T47D (cell line): Measurements from ENCODE around the gene AKAP12.
"Not testable (repeated sequence)": the region's sequence is repeated elsewhere in the genome, so short reads cannot be mapped to it uniquely, and the experiment has no call there.

Experiments used
- DNase-seq, 2 experiments: peaks; one replicate each; pipeline versions ENCODE4 v3.0.0 to v3.0.0-alpha.2; 2011 to 2012; ENCODE audit warnings: low read depth in 1 of 2, low spot score in 1 of 2
- JUND ChIP-seq: IDR thresholded peaks from 2 replicates; pipeline ENCODE4 v1.6.1; 2012; ENCODE audit warnings: low read depth
- in situ Hi-C: cut with HindIII; loops from 2 replicates; pipeline ENCODE4 v1.10.0; 2016; ENCODE audit warnings: low sequenced_read_pairs, low pct_unique_long_range_greater_than_20kb

Gene AKAP12

DNA sequence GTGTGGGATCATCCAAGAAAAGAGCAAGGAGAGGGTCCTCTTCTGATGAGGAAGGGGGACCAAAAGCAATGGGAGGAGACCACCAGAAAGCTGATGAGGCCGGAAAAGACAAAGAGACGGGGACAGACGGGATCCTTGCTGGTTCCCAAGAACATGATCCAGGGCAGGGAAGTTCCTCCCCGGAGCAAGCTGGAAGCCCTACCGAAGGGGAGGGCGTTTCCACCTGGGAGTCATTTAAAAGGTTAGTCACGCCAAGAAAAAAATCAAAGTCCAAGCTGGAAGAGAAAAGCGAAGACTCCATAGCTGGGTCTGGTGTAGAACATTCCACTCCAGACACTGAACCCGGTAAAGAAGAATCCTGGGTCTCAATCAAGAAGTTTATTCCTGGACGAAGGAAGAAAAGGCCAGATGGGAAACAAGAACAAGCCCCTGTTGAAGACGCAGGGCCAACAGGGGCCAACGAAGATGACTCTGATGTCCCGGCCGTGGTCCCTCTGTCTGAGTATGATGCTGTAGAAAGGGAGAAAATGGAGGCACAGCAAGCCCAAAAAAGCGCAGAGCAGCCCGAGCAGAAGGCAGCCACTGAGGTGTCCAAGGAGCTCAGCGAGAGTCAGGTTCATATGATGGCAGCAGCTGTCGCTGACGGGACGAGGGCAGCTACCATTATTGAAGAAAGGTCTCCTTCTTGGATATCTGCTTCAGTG is 110.8 kb downstream of the AKAP12 start:
- no peak for TF ChIP-seq JUND
- no peak for DNase-seq
- in situ Hi-C loops, result no loop called here

DNA sequence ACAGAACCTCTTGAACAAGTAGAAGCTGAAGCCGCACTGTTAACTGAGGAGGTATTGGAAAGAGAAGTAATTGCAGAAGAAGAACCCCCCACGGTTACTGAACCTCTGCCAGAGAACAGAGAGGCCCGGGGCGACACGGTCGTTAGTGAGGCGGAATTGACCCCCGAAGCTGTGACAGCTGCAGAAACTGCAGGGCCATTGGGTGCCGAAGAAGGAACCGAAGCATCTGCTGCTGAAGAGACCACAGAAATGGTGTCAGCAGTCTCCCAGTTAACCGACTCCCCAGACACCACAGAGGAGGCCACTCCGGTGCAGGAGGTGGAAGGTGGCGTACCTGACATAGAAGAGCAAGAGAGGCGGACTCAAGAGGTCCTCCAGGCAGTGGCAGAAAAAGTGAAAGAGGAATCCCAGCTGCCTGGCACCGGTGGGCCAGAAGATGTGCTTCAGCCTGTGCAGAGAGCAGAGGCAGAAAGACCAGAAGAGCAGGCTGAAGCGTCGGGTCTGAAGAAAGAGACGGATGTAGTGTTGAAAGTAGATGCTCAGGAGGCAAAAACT is 111.5 kb downstream of the AKAP12 start:
- in situ Hi-C loops, result no loop called here
- no peak for TF ChIP-seq JUND
- no peak for DNase-seq

DNA sequence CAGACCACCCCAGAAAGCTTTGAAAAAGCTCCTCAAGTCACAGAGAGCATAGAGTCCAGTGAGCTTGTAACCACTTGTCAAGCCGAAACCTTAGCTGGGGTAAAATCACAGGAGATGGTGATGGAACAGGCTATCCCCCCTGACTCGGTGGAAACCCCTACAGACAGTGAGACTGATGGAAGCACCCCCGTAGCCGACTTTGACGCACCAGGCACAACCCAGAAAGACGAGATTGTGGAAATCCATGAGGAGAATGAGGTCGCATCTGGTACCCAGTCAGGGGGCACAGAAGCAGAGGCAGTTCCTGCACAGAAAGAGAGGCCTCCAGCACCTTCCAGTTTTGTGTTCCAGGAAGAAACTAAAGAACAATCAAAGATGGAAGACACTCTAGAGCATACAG is 112.0 kb downstream of the AKAP12 start:
- TF ChIP-seq JUND, result no peak
- DNase-seq, result no peak
- in situ Hi-C loops, result no loop called here

DNA sequence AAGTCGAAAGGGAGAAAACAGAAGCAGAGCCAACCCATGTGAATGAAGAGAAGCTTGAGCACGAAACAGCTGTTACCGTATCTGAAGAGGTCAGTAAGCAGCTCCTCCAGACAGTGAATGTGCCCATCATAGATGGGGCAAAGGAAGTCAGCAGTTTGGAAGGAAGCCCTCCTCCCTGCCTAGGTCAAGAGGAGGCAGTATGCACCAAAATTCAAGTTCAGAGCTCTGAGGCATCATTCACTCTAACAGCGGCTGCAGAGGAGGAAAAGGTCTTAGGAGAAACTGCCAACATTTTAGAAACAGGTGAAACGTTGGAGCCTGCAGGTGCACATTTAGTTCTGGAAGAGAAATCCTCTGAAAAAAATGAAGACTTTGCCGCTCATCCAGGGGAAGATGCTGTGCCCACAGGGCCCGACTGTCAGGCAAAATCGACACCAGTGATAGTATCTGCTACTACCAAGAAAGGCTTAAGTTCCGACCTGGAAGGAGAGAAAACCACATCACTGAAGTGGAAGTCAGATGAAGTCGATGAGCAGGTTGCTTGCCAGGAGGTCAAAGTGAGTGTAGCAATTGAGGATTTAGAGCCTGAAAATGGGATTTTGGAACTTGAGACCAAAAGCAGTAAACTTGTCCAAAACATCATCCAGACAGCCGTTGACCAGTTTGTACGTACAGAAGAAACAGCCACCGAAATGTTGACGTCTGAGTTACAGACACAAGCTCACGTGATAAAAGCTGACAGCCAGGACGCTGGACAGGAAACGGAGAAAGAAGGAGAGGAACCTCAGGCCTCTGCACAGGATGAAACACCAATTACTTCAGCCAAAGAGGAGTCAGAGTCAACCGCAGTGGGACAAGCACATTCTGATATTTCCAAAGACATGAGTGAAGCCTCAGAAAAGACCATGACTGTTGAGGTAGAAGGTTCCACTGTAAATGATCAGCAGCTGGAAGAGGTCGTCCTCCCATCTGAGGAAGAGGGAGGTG is 112.9 kb downstream of the AKAP12 start:
- DNase-seq, result no peak
- in situ Hi-C loops, result no loop called here
- TF ChIP-seq JUND, result no peak

DNA sequence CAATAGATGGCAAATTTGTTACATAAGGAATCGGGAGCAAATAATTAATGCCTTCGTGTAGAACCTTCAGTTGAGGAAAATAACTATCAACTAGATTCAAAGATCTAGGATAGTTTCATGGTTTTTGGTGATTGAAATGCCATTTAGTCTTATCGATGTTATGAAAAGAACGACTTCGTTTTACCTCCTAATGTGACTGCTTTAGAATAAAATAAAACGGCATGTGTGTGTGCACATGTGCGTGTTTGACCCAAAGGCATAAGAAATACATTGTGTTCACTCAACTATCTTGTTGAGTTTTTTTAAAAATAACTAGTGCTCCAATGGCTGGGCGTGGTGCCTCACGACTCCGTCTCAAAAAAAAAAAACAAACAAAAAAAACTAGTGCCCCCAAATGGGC is 114.0 kb downstream of the AKAP12 start:
- in situ Hi-C loops, result no loop called here
- TF ChIP-seq JUND, result no peak
- no peak for DNase-seq

DNA sequence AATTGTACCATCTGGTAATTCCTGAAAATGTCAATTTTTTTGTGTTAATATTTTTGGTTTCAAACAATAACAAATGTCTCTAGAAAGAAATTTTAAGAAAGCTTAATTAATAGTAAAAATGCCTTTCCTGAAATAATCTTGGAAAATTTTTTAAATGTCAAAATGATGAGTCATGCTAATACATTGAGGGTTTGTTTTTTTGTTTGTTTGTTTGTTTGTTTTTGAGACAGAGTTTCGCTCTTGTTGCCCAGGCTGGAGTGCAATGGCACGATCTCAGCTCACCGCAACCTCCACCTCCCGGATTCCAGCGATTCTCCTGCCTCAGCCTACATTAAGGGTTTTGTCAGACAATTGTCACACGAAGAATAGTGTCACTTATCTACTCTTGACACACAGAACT is 117.2 kb downstream of the AKAP12 start:
- in situ Hi-C loops, result not testable (repeated sequence)

DNA sequence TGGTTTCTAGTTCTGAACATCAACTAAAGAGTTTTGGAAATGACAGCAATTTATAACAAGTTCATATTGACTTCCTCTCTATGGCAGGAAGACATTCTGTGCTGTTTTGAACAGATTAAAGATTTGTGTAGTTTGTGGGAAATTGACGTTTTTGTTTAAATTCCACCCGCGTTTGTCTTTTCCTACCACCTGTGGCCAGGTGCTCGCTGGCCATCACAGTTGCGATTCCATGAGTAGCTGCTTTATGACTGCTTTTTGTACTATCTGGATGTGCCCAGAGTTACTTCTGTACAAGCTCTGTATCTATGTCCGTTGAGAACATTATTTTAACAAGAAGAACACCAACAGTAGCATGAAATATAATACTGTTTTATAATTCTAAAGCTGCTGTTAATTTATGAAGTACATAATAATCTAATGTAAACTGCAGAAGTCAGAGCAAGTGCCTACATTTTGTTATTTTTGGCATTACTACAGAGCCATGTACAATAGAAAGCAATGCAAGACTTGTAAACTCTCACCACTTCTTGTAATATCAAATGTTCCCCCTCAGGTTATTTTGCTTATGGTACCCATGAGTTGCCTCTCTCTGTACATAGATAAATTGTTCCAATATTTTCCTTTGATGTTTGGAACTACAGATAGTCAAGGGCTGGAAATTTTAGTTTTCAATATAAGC is 118.1 kb downstream of the AKAP12 start:
- in situ Hi-C loops, result no loop called here
- no peak for TF ChIP-seq JUND
- no peak for DNase-seq

More for the DNA sequence above, 117.2 kb downstream of the AKAP12 start:
- DNase-seq, result not testable (repeated sequence)

DNA sequence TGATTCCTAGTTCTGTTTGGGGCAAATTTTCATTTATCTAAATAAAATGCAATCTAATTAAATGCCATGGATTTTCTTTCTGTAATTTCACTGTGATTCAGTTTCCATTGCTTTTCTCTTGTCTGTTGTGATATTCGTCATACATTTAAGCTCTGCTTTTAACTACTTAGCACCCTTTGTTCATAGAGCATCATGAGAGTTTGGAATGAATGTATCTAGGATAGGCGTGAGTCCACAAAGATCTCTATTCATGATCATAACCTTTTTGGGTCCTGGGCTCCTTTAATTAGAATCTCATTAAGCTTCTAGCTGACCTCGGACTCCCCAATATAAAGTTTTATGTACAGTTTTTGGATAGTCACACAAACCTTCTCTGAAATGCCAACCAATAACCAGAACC is 118.7 kb downstream of the AKAP12 start:
- DNase-seq, result no peak
- in situ Hi-C loops, result no loop called here
- no peak for TF ChIP-seq JUND

DNA sequence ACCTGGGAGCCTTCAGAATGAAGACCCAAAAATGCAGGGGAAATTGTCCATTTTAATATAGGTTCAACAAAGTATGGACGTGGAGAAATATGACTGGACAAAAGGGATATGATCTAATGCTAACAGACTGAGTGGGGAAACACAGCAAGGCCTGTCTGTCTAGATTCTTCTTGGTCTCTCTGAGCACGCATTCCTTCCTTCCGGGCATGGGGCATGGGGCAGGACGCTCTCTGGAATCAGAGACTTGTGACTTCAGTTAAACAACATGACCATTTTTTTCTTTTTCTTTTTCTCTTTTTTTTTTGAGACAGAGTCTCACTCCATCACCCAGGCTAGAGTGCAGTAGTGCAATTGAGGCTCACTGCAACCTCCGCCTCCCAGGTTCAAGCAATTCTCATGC is 119.7 kb downstream of the AKAP12 start:
- DNase-seq, result peak; percentile 11 to 91
- in situ Hi-C loops, result no loop called here
- no peak; the same call in 1 of the 2 replicates for TF ChIP-seq JUND

DNA sequence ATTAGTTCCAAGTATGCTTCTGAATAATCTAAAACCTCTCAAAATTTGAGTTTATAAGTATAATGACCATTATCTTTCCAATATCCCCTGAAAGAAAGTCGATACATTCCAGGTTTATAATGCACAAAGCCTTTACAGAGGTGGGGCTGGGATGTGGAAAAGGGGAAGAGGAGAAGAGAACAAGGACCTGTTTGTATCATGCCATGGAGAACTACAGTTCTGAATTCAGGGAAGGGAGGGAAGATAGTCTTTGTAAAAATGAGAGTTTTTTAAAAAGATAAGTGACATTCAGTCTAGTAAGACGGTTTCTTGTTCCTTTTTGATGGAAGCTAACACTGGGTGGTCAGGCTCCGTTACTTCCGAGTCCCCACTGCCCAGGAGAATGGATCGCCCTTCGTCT is 125.5 kb downstream of the AKAP12 start:
- in situ Hi-C loops, result no loop called here
- no peak for DNase-seq
- no peak for TF ChIP-seq JUND

DNA sequence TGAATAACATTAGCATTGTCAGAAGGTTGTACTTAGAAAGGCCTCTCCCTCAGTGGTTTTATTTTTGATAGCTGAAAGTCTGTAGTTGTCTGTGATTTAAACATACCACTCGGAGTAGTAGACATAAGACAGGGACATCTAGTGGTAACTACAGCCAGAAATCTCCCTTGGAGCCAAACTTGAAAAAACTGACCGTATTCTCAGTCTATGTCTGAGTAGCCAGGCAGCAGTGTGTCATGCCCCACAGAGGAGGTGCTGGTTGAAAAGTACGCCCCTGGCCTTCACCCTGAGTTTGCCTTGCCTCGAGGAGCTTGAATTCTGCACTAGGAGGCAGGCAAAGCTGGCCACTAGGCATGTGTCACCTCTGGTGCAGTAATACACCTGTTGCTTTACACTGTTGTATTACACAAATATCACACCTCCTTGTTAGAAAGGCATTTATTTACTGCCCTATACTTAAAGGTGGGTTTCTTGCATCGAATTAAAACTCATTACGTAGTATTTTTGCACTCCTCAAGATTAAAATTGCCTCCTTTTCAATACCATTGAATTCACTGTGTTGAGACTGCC is 130.8 kb downstream of the AKAP12 start:
- peak in 1 of 2 experiments; percentile 39 for DNase-seq
- in situ Hi-C loops, result no loop called here
- TF ChIP-seq JUND, result no peak

DNA sequence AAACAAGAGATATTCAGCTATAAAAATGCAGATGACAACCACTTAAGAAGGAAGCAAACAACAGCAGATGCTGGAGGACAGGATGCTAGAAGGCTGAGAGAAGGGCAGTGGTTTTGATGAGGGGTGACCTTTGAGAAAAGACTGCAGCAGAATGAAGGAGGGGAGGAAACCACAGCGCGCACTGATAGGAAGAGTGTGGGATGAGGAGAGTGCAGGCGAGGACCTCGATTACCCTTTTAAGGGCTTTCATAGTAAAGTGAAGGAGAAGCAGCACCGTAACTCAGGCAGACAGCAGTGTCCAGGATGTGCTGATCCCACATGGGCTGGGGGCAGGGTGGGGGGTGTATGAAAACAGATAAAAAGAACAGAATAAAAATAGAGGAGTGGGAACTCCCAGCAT is 132.4 kb downstream of the AKAP12 start:
- no peak for DNase-seq
- in situ Hi-C loops, result no loop called here
- no peak for TF ChIP-seq JUND
